ENCODE results near the gene MC2R. TPM values are rescaled to one million over a fixed set of nuclear protein-coding genes. Genes with fewer than 3 reads are reported as not detected.

MC2R gene
- total RNA-seq, 1 experiment from 2014 or later: not detected

DNA sequence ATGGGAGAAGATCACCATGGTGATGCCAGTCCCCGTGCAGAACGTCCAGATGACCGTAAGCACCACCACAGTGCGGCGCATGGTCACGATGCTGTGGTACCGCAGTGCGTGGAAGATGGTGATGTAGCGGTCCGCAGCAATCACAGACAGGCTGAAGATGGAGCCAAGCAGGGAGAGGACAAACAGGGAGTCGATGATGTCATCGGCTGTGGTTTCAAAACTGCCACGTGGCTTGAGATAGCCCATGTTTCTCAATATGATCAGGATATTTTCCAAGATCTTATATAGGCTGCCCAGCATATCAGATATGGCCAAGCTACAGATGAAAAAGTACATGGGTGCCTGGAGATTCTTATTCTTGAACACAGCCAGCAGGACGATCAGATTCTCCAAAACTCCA lies 30.3 kb downstream of the MC2R start:
- H4K8ac ChIP-seq (replicated peaks; ENCODE audit: insufficient read length, low read depth, low read length): no peak overlapping the region
- no peak overlapping the region for H2BK15ac ChIP-seq (ENCODE audit: low read depth, low read length)
- no peak overlapping the region for H3K4ac ChIP-seq (ENCODE audit: low read depth, low read length)
- H2BK5ac ChIP-seq (ENCODE audit: insufficient read length, low read length): no peak overlapping the region
- H2BK120ac ChIP-seq (ENCODE audit: low read depth, low read length, poor library complexity, severe bottlenecking): no peak overlapping the region
- no peak overlapping the region for H3K14ac ChIP-seq (ENCODE audit: insufficient read depth, low read length)
- no peak overlapping the region for H2BK20ac ChIP-seq (ENCODE audit: low read depth, low read length, poor library complexity, severe bottlenecking)
- WGBS (ENCODE audit: extremely low coverage, insufficient read length, low lambda C conversion rate): no CpG with 5 or more reads among the region's 14 CpGs
- TF ChIP-seq, protein P1, sequence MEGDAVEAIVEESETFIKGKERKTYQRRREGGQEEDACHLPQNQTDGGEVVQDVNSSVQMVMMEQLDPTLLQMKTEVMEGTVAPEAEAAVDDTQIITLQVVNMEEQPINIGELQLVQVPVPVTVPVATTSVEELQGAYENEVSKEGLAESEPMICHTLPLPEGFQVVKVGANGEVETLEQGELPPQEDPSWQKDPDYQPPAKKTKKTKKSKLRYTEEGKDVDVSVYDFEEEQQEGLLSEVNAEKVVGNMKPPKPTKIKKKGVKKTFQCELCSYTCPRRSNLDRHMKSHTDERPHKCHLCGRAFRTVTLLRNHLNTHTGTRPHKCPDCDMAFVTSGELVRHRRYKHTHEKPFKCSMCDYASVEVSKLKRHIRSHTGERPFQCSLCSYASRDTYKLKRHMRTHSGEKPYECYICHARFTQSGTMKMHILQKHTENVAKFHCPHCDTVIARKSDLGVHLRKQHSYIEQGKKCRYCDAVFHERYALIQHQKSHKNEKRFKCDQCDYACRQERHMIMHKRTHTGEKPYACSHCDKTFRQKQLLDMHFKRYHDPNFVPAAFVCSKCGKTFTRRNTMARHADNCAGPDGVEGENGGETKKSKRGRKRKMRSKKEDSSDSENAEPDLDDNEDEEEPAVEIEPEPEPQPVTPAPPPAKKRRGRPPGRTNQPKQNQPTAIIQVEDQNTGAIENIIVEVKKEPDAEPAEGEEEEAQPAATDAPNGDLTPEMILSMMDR (conservative IDR thresholded peaks at IDR 0.05): no peak
- no peaks in the 10 kb centered on the region for H3K27me3 ChIP-seq (ENCODE audit: insufficient read depth, low read length)
- no peaks in the 10 kb centered on the region for H3K23me2 ChIP-seq (ENCODE audit: insufficient read length, low read depth, low read length, poor library complexity, severe bottlenecking)
- H4K91ac ChIP-seq (ENCODE audit: insufficient read length, low read depth, low read length): no peak overlapping the region
- H3K36me3 Mint-ChIP-seq (ENCODE audit: insufficient read depth in 1 of 3, low read depth in 3 of 3): no peaks in the 10 kb centered on the region
- no peaks in the 10 kb centered on the region for H3K9me3 ChIP-seq (ENCODE audit: control insufficient read depth, low read depth, low read length)
- no peak overlapping the region for H3K27ac Mint-ChIP-seq
- H3K4me1 ChIP-seq (ENCODE audit: insufficient read depth, low read length): no peaks in the 10 kb centered on the region
- no peak overlapping the region for H4K5ac ChIP-seq (ENCODE audit: insufficient read length, low read depth, low read length)
- no peak overlapping the region for H3K23ac ChIP-seq (ENCODE audit: insufficient read length, low read depth, low read length)
- no peak overlapping the region for H2BK12ac ChIP-seq (ENCODE audit: insufficient read length, low read depth, low read length)
- no peak overlapping the region for H3K18ac ChIP-seq (ENCODE audit: insufficient read length, low read depth, low read length)
- H4K20me1 ChIP-seq (ENCODE audit: control insufficient read depth, insufficient read depth, insufficient read length): no peaks in the 10 kb centered on the region
- H2AK5ac ChIP-seq (ENCODE audit: insufficient read length, low read length): no peak overlapping the region
- H3K79me2 ChIP-seq (ENCODE audit: insufficient read depth, low read length): no peaks in the 10 kb centered on the region
- peaks cover 14% of the 10 kb centered on the region for H3K27me3 Mint-ChIP-seq (ENCODE audit: low read depth)
- no peak overlapping the region for H3K9ac ChIP-seq (ENCODE audit: extremely low read depth, insufficient read length, low read length)
- H3K79me1 ChIP-seq (ENCODE audit: insufficient read depth, low read depth, low read length, poor library complexity, severe bottlenecking): no peaks in the 10 kb centered on the region
- no peak for DNase-seq
- no peak overlapping the region for H2AFZ ChIP-seq (ENCODE audit: low read length)
- H3K27ac ChIP-seq (ENCODE audit: insufficient read length, low read depth, low read length): no peak overlapping the region
- H3K56ac ChIP-seq (ENCODE audit: insufficient read length, low read depth, low read length): no peak overlapping the region
- no peaks in the 10 kb centered on the region; a peak in 1 of 5 replicates for H3K9me3 Mint-ChIP-seq
- H3K4me1 Mint-ChIP-seq: peaks cover 12 to 17% of the 10 kb centered on the region in 2 experiments
- no peak overlapping the region for H3K4me3 Mint-ChIP-seq
- H3K4me2 ChIP-seq (ENCODE audit: insufficient read depth, insufficient read length, low read length): no peak overlapping the region
- H3T11ph ChIP-seq (ENCODE audit: low read length): no peak overlapping the region
